ENCODE results near the gene STAB2. TPM values are rescaled to one million over a fixed set of nuclear protein-coding genes. Genes with fewer than 3 reads are reported as not detected.

The STAB2 gene
- total and polyA plus RNA-seq, 2 of the 8 experiments (the other 6 are each of a cell fraction or from before 2014, with no cell fraction given): not detected

DNA sequence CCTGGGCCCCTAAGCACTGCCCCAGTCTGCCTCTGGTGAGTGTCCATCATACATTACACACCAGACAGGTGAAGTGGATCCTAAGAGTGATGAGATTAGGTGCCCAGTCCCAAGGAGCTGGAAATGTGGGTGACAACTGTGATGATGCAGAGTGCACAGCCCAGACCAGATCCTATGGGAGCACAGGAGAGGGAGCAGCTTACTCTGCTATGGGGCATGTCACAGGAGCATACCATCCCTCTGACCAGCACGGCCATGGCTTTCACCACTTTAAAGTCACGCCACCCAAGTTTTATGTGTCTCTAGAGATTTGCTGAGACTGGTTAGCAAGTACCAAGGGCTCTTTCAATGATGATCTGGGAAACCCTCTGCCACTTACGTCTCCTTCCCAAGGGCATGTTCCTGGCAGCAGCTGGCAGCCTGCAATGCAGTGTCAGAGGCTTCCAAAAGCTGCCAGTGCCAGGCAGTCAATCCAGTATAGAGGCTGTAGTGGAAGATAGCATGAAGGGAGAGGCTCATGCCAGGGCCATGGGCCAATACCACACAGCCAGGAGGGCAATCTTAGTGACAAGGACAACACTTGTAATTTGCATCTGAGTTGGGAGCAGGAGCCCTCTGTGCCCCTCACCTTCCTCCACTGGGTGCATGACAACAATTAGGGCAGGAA, 40.2 kb downstream of the STAB2 start:
- Histone ChIP-seq H3K23me2 (ENCODE audit: low read depth, low read length) (no peaks in the 10 kb centered on the region), H3K79me1 (ENCODE audit: low read depth, low read length) (no peaks in the 10 kb centered on the region), H4K20me1 (replicated peaks in 1 of 2; ENCODE audit: control insufficient read depth in 1 of 2, insufficient read depth in 2 of 2, low read length in 2 of 2) (no peaks in the 10 kb centered on the region), H4K91ac (replicated peaks; ENCODE audit: insufficient read length, low read length) (no peak overlapping the region), H2BK15ac (ENCODE audit: low read length) (no peak overlapping the region), H3K23ac (ENCODE audit: insufficient read length) (no peak overlapping the region), H3K14ac (ENCODE audit: insufficient read length) (no peak overlapping the region), H3K56ac (replicated peaks; ENCODE audit: insufficient read length, low read depth, low read length) (no peak overlapping the region), H3K4me3 (ENCODE audit: extremely low read depth in 1 of 4, insufficient read depth in 2 of 4, low read depth in 3 of 4, low read length in 4 of 4) (no peak overlapping the region), H3K9me3 (ENCODE audit: insufficient read depth in 2 of 2, low read depth in 1 of 2, low read length in 1 of 2) (no peaks in the 10 kb centered on the region), H3K27ac (ENCODE audit: low read depth, low read length) (no peak overlapping the region), H4K5ac (ENCODE audit: insufficient read length, low read depth, low read length) (no peak overlapping the region), H2BK120ac (replicated peaks; ENCODE audit: low read depth, low read length) (no peak overlapping the region), H3K9ac (replicated peaks in 1 of 4; ENCODE audit: extremely low read depth in 1 of 4, low read depth in 3 of 4, low read length in 3 of 4) (no peak overlapping the region), H3K4me2 (ENCODE audit: insufficient read depth in 1 of 2, low read depth in 2 of 2, low read length in 2 of 2) (no peak overlapping the region), H2AFZ (ENCODE audit: low read length) (no peak overlapping the region), H2AK5ac (ENCODE audit: low read depth, low read length) (no peak overlapping the region), H3K18ac (ENCODE audit: extremely low read depth, low read length) (no peak overlapping the region), H3K79me2 (ENCODE audit: control insufficient read depth in 1 of 2, insufficient read depth in 2 of 2, low read length in 2 of 2) (no peaks in the 10 kb centered on the region), H3K4me1 (replicated peaks in 1 of 4; ENCODE audit: control insufficient read depth in 3 of 4, insufficient read depth in 4 of 4, low read length in 3 of 4) (no peaks in the 10 kb centered on the region), H3K4ac (replicated peaks; ENCODE audit: insufficient read length, low read depth, low read length) (no peak overlapping the region), H3K36me3 (ENCODE audit: control insufficient read depth in 2 of 4, insufficient read depth in 4 of 4, low read length in 3 of 4) (no peaks in the 10 kb centered on the region), H2BK12ac (ENCODE audit: low read depth, low read length) (no peak overlapping the region), H2BK5ac (ENCODE audit: low read depth, low read length) (no peak overlapping the region), H3K27me3 (replicated peaks in 1 of 4; ENCODE audit: control insufficient read depth in 3 of 4, extremely low read depth in 1 of 4, insufficient read depth in 3 of 4, low read length in 3 of 4) (no peaks in the 10 kb centered on the region), H4K8ac (ENCODE audit: extremely low read depth, insufficient read depth, low read length) (no peak overlapping the region), H2BK20ac (ENCODE audit: low read length) (no peak overlapping the region)
- 88% methylated on average over 3 of the region's 3 CpGs; no CpG with 5 or more reads in 1 of the 2 experiments for WGBS, 2 experiments (ENCODE audit: extremely low coverage in 1 of 2, insufficient coverage in 1 of 2, insufficient read length in 1 of 2, insufficient replicate concordance in 2 of 2, low coverage in 1 of 2, low lambda C conversion rate in 2 of 2, missing lambda C conversion rate in 1 of 2)
- POLR2A ChIA-PET (ENCODE audit: partially characterized antibody): no interaction called here
- DNase-seq (ENCODE audit: low read depth in 1 of 2, low spot score in 2 of 2): no peak
- FAIRE-seq: no peak
- CTCF ChIA-PET (ENCODE audit: partially characterized antibody): interaction anchor here (0.7 to 2.9 kb wide), 9 partner anchors 10 to 247 kb away, joined by 3 to 11 read pairs (median 4); no protein-coding TSS in a partner anchor
- no peak for TF ChIP-seq SP2 (IDR thresholded peaks at IDR 0.05; ENCODE audit: low read length)
- TF ChIP-seq SAP30 (IDR thresholded peaks at IDR 0.05; ENCODE audit: insufficient read depth, insufficient replicate concordance, low read length): no peak
- no peak for TF ChIP-seq GTF2F1 (IDR thresholded peaks at IDR 0.05; ENCODE audit: borderline replicate concordance, low read depth, low read length)
- no peak for TF ChIP-seq ASH2L (IDR thresholded peaks at IDR 0.05; ENCODE audit: low read length)
- no peak for TF ChIP-seq TCF12 (IDR thresholded peaks at IDR 0.05; ENCODE audit: low read depth, low read length)
